ENCODE data around the gene TSPAN18. TPM values are rescaled to one million over a fixed set of nuclear protein-coding genes. Genes with fewer than 3 reads are reported as not detected.

The TSPAN18 gene
- total RNA-seq, 1 donor from 2014 or later = 717 TPM

DNA sequence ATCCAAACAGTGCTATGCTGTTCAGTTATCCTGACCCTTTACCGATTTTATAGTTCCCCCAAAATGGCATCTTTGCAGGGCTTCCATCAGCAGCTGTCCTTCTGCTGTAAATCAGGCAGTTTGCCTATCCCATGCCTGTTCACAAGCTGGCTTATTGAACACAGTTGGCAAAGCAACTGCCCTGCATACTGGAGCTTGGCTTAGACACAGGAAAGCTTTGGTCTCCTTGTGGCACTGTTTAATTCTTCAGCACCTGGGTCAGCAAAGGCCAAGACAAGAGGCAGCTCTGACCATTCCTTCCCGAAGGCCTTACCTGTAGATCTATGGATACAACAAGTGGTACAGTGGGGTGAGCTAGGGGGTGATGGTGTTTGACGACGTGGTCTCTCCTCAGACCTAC lies 32.2 kb downstream of the TSPAN18 start:
- Mint-ChIP-seq H3K36me3 (ENCODE audit: low read depth, unreplicated experiment) (peaks cover 25% of the 10 kb centered on the region), H3K4me3 (ENCODE audit: unreplicated experiment) (no peak overlapping the region), H3K9me3 (ENCODE audit: unreplicated experiment) (no peaks in the 10 kb centered on the region), H3K27me3 (ENCODE audit: unreplicated experiment) (peaks cover 3% of the 10 kb centered on the region), H3K4me1 (ENCODE audit: unreplicated experiment) (peaks cover 73% of the 10 kb centered on the region), H3K27ac (ENCODE audit: unreplicated experiment) (no peak overlapping the region)
- TF ChIP-seq, protein P1, sequence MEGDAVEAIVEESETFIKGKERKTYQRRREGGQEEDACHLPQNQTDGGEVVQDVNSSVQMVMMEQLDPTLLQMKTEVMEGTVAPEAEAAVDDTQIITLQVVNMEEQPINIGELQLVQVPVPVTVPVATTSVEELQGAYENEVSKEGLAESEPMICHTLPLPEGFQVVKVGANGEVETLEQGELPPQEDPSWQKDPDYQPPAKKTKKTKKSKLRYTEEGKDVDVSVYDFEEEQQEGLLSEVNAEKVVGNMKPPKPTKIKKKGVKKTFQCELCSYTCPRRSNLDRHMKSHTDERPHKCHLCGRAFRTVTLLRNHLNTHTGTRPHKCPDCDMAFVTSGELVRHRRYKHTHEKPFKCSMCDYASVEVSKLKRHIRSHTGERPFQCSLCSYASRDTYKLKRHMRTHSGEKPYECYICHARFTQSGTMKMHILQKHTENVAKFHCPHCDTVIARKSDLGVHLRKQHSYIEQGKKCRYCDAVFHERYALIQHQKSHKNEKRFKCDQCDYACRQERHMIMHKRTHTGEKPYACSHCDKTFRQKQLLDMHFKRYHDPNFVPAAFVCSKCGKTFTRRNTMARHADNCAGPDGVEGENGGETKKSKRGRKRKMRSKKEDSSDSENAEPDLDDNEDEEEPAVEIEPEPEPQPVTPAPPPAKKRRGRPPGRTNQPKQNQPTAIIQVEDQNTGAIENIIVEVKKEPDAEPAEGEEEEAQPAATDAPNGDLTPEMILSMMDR (IDR thresholded peaks at IDR 0.05; ENCODE audit: unreplicated experiment) = no peak
- DNase-seq (ENCODE audit: low spot score) = no peak

DNA sequence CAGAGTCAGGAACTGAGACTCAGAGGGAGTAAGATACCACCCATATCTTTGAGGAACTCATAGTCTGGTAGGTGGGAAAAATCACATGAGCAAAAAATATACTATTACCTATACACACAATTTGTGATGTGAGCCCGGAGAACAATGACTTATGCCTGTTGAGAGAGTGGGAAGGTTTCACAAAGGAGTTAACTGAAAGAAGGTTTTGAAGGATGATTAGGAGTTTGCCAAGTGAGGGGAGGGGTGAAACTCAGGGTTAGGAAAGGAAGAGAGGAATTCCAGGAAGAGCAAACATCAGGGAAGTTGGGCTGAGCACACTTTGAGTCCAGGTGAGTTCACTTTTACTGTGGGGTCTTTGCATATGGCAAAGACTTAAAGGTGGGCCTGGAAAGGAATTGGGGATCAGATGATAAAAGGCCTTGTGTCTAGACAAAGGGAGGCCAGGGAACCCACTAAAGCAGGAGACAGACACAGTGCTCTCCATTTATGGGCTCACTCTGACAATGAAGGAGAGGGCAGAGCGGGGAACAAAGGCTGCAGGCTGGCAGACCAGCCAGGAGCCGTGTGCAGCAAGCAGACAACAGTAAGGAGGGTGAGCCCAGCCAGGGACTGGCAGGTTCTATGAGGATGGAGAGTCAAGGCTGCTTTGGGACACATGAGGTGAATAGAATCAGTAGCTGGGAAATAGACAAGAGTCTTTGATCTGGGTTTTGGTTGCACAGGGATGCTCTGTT lies 33.1 kb downstream of the TSPAN18 start:
- no peaks in the 10 kb centered on the region for H3K9me3 Mint-ChIP-seq (ENCODE audit: unreplicated experiment)
- DNase-seq (ENCODE audit: low spot score) = no peak
- peak overlapping the region; percentile 48 for H3K4me3 Mint-ChIP-seq (ENCODE audit: unreplicated experiment)
- H3K36me3 Mint-ChIP-seq (ENCODE audit: low read depth, unreplicated experiment) = peaks cover 27% of the 10 kb centered on the region
- peak overlapping the region; percentile 19 for H3K27ac Mint-ChIP-seq (ENCODE audit: unreplicated experiment)
- peaks cover 64% of the 10 kb centered on the region for H3K4me1 Mint-ChIP-seq (ENCODE audit: unreplicated experiment)
- TF ChIP-seq, protein P1 (IDR thresholded peaks at IDR 0.05; ENCODE audit: unreplicated experiment) = no peak
- peaks cover 3% of the 10 kb centered on the region for H3K27me3 Mint-ChIP-seq (ENCODE audit: unreplicated experiment)

DNA sequence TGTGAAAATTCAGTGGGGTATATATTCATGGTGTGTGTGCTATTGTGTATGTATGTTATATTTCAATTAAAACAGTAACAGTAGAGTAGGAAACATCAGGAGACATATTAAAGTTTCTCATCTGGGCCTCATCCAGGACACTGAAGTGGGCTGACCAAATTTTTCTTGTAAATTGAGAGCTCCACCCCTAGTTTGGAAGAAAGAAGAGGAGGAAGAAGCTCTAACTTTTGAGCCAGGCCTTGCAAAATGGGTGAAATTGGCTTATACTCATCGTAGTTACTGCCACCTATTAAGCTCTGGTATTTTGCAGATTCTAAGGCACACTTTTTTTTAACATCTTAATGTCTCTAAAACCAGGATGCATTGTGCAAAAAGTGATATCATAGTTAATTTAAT lies 33.7 kb downstream of the TSPAN18 start:
- no peak overlapping the region for H3K4me3 Mint-ChIP-seq (ENCODE audit: unreplicated experiment)
- no peaks in the 10 kb centered on the region for H3K9me3 Mint-ChIP-seq (ENCODE audit: unreplicated experiment)
- TF ChIP-seq, protein P1 (IDR thresholded peaks at IDR 0.05; ENCODE audit: unreplicated experiment) = no peak
- peaks cover 63% of the 10 kb centered on the region for H3K4me1 Mint-ChIP-seq (ENCODE audit: unreplicated experiment)
- no peak for DNase-seq (ENCODE audit: low spot score)
- H3K27ac Mint-ChIP-seq (ENCODE audit: unreplicated experiment) = no peak overlapping the region
- peaks cover 32% of the 10 kb centered on the region for H3K36me3 Mint-ChIP-seq (ENCODE audit: low read depth, unreplicated experiment)
- H3K27me3 Mint-ChIP-seq (ENCODE audit: unreplicated experiment) = peaks cover 3% of the 10 kb centered on the region

DNA sequence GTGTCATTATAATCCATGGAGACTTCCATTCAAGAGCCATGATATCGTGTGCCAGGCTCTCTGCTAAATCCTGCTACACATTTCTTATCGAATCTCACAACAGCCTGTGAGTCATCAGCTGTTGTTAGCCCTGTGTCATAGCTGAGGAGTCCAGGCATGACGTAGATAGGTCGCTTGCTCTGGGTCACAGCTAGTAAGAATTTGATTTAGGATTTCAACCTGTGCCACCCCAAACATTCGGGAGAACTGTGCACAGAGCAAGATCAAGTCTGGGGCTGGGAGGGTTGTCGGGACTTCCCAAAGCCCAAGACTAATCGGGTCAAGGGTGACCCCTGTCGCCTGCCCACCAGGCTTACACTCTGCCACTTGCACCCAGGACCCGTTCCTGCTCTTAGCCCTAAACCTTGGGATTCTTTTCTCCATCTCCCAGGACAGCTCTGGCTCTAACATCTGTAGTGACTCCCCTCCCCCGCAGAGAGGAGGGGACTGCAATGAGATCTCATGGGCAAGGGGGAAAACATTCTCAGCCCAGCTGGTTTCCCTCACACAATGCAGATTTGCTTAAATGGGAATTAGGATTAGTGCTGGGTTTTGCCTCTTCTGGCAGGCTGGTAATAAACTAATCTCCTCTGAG lies 34.3 kb downstream of the TSPAN18 start:
- Mint-ChIP-seq H3K27me3 (ENCODE audit: unreplicated experiment) (peaks cover 3% of the 10 kb centered on the region), H3K4me1 (ENCODE audit: unreplicated experiment) (peaks cover 60% of the 10 kb centered on the region), H3K9me3 (ENCODE audit: unreplicated experiment) (no peaks in the 10 kb centered on the region)

More for the DNA sequence above, 34.3 kb downstream of the TSPAN18 start:
- H3K4me3 Mint-ChIP-seq (ENCODE audit: unreplicated experiment) = no peak overlapping the region
- H3K36me3 Mint-ChIP-seq (ENCODE audit: low read depth, unreplicated experiment) = peaks cover 38% of the 10 kb centered on the region
- DNase-seq (ENCODE audit: low spot score) = no peak
- no peak overlapping the region for H3K27ac Mint-ChIP-seq (ENCODE audit: unreplicated experiment)
- TF ChIP-seq, protein P1 (IDR thresholded peaks at IDR 0.05; ENCODE audit: unreplicated experiment) = no peak
